K562 (cell line): ENCODE data around the gene CCDC85A. TPM values are rescaled to one million over a fixed set of nuclear protein-coding genes. Genes with fewer than 3 reads are reported as not detected.

Source experiments
- MNT ChIP-seq, 2 experiments: fragments of 450-650 bp; conservative IDR thresholded peaks; 2 replicates each; pipeline ENCODE4 v1.6.1; 2017; ENCODE audit warnings: mild to moderate bottlenecking in 2 of 2, moderate library complexity in 2 of 2
- XRCC5 ChIP-seq: fragments of 200-400 bp; formaldehyde crosslinking; IDR thresholded peaks from 2 replicates; pipeline ENCODE4 v1.6.1; 2017; ENCODE audit warnings: low read depth, mild to moderate bottlenecking, low read length
- ZBTB1 ChIP-seq: sonication (generic); formaldehyde crosslinking; IDR thresholded peaks from 2 replicates; pipeline ENCODE4 v1.8.1; 2023; ENCODE audit warnings: missing genetic modification reagents, low read depth, mild to moderate bottlenecking, borderline replicate concordance
- ZNF263 ChIP-seq: sonication (generic); formaldehyde crosslinking; IDR thresholded peaks from 2 replicates; pipeline ENCODE4 v1.8.0; 2022; ENCODE audit warnings: mild to moderate bottlenecking, missing genetic modification reagents, borderline replicate concordance
- polyA plus RNA-seq, 8 experiments: library from polyadenylated mRNA; depleted of rRNA in 4 of 8; stranded (reverse) in 5 of 8; unstranded in 3 of 8; fragments of >200 nt; fragmentation: Nextera tagmentation in 2 of 8; fragmentation: Illumina TruSeq in 1 of 8; extraction: Ambion mirVana in 2 of 8; extraction: Trizol in 1 of 8; gene quantifications; 2 replicates each; pipeline versions ENCODE4 v1.2.1 to v1.2.3, GENCODE V29; 2011 to 2014; ENCODE audit warnings: inconsistent platforms in 1 of 8, missing spikeins in 1 of 8
- total RNA-seq, 7 experiments: library from RNA; depleted of rRNA in 6 of 7; stranded (reverse); fragments of >200 nt in 6 of 7; fragmentation: Illumina TruSeq in 2 of 7; extraction: Trizol in 2 of 7; gene quantifications; 2 replicates each; pipeline versions ENCODE4 v1.2.1 to v1.2.3, GENCODE V29; 2011 to 2021; ENCODE audit warnings: low replicate concordance in 1 of 7
- TF ChIP-seq, protein P1 (sequence below): fragments of 250-450 bp; sonication (Bioruptor Pico); IDR thresholded peaks from 2 replicates; pipeline ENCODE4 v1.8.0; 2021; ENCODE audit warnings: mild to moderate bottlenecking, moderate library complexity
- TF ChIP-seq, protein P2 (sequence below), 2 experiments: fragments of 200-800 bp in 1 of 2; sonication (Bioruptor generic) in 1 of 2; sonication (generic) in 1 of 2; formaldehyde crosslinking in 1 of 2; IDR thresholded peaks in 1 of 2; conservative IDR thresholded peaks in 1 of 2; 2 replicates each; pipeline versions ENCODE4 v1.5.0 to v1.6.1; 2016 to 2020; ENCODE audit warnings: missing compliant biosample characterization in 1 of 2, missing genetic modification characterization in 1 of 2, missing genetic modification reagents in 1 of 2

Gene CCDC85A
- total and polyA plus RNA-seq, 9 of the 15 experiments (the other 6 are each of a cell fraction or from before 2014, with no cell fraction given): 0.03 to 0.14 (median 0.10) TPM; not detected in 5

- TF ChIP-seq XRCC5: no peak
- TF ChIP-seq, protein P1, sequence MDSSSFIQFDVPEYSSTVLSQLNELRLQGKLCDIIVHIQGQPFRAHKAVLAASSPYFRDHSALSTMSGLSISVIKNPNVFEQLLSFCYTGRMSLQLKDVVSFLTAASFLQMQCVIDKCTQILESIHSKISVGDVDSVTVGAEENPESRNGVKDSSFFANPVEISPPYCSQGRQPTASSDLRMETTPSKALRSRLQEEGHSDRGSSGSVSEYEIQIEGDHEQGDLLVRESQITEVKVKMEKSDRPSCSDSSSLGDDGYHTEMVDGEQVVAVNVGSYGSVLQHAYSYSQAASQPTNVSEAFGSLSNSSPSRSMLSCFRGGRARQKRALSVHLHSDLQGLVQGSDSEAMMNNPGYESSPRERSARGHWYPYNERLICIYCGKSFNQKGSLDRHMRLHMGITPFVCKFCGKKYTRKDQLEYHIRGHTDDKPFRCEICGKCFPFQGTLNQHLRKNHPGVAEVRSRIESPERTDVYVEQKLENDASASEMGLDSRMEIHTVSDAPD (CRISPR knock-in tag): no peak
- no peak for TF ChIP-seq MNT (conservative IDR thresholded peaks at IDR 0.05)
- TF ChIP-seq ZBTB1 (CRISPR knock-in tag): no peak
- TF ChIP-seq, protein P2, sequence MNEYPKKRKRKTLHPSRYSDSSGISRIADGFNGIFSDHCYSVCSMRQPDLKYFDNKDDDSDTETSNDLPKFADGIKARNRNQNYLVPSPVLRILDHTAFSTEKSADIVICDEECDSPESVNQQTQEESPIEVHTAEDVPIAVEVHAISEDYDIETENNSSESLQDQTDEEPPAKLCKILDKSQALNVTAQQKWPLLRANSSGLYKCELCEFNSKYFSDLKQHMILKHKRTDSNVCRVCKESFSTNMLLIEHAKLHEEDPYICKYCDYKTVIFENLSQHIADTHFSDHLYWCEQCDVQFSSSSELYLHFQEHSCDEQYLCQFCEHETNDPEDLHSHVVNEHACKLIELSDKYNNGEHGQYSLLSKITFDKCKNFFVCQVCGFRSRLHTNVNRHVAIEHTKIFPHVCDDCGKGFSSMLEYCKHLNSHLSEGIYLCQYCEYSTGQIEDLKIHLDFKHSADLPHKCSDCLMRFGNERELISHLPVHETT (CRISPR knock-in tag; conservative IDR thresholded peaks at IDR 0.05 in 1 of 2, IDR thresholded peaks at IDR 0.05 in 1 of 2): no peak
- no peak for TF ChIP-seq ZNF263
These were observed 181.1 kb downstream of the CCDC85A start (continued) for GRCh38 chr2:56364902-56365301.
